ENCODE data around the gene CRISPLD2. TPM values are rescaled to one million over a fixed set of nuclear protein-coding genes. Genes with fewer than 3 reads are reported as not detected.
"Not testable (repeated sequence)": the region's sequence is repeated elsewhere in the genome, so short reads cannot be mapped to it uniquely, and the experiment has no call there.

CRISPLD2 gene
- total RNA-seq, 1 donor from 2014 or later, result 11.8 TPM

- no peak for DNase-seq
These were observed 43.2 kb downstream of the CRISPLD2 start for GRCh38 chr16:84862804-84863480.

GRCh38 chr16:84863481-84863814, 43.7 kb downstream of the CRISPLD2 start:
- no peak for DNase-seq

GRCh38 chr16:84864326-84864955, 44.7 kb downstream of the CRISPLD2 start:
- no peak for DNase-seq

- no peak for DNase-seq
These were observed 47.9 kb downstream of the CRISPLD2 start for GRCh38 chr16:84867696-84868095.

- no peak for DNase-seq
These were observed 48.5 kb downstream of the CRISPLD2 start for GRCh38 chr16:84868328-84868727.

- DNase-seq, result no peak
These were observed 49.2 kb downstream of the CRISPLD2 start for GRCh38 chr16:84868829-84869472.

DNA sequence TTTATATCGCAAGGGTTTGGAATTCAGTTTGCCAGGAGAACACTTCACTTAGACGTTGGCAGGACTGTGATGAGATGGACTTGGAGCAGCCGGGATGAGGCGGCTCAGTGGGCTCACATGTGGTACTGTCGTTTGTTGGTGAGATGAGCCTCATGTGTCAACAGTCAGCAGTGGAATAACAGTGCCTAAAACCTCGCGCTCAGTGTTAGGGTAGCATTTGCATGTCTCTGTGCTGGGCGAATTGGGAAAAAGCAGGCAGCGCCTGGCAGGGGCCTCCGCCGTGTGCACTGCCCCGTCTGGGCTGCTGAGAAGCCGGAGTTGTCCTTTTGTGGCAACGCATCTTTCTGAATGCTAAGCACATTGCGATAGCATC, 49.7 kb downstream of the CRISPLD2 start:
- DNase-seq, result no peak

DNA sequence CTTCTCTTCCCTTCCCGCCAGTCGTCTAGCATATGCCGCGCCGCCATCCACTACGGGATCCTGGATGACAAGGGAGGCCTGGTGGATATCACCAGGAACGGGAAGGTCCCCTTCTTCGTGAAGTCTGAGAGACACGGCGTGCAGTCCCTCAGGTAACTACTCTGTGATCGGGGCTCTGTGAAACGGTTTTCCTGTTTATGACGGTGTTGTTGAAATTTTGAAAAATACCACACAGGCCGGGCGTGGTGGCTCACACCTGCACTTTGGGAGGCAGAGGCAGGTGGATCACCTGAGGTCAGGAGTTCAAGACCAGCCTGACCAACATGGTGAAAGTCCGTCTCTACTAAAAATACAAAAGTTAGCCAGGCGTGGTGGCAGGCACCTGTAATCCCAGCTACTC, 53.2 kb downstream of the CRISPLD2 start:
- not testable (repeated sequence) for DNase-seq

GRCh38 chr16:84874004-84874435, 54.2 kb downstream of the CRISPLD2 start:
- DNase-seq, result no peak

GRCh38 chr16:84874553-84874952, 54.8 kb downstream of the CRISPLD2 start:
- no peak for DNase-seq

- DNase-seq, result no peak
These were observed 55.2 kb downstream of the CRISPLD2 start for GRCh38 chr16:84874983-84875382.

DNA sequence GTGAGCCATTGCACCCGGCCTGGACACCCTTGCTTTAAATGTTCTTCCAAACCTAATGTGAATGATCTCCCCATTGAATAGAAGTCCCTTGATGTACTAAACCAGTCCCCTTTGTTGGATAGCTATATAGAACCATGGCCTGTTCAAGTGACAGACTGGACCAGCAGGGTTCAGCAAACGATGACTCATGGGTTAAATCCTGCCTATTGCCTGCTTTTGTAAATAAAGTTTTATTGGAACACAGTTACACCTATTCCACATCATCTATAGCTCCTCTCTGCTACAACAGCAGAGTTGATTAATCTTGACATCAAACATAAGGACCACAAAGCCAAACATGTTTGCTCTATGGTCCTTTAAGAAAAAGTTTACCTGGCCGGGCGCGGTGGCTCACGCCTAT, 56.1 kb downstream of the CRISPLD2 start:
- no peak for DNase-seq

DNA sequence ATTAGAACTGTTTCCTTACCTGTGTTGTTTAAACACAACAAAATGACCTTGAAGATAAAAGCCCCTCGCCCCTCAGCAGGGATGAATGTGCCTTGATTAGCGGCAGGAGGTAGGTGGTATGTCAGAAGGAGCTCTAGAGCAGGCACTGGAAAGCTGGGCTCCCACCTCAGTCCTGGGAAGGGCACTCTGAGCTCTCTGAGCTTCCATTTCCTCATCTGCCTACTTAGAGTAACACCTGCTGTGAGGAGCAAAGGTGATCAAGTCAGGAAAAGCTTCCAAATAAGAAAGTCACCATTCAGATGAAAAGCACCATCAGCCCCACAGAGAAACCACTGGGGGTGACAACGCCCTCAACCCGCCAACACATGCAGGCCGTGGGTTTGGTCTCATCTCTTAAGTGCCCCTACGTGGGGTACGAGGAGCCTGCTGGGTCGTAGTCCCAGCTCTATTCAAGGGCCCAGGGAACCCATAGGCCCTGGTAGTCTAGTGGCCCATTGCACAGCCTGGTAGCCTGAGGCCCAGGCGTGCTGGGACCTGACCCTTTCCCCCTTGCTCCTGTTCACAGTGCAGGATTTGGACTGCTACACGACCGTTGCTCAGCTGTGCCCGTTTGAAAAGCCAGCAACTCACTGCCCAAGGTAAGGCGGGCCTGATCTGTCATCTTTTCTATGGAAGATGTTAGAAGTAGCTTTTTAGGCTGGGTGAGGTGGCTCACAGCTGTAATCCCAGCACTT, 57.3 kb downstream of the CRISPLD2 start:
- no peak for DNase-seq

DNA sequence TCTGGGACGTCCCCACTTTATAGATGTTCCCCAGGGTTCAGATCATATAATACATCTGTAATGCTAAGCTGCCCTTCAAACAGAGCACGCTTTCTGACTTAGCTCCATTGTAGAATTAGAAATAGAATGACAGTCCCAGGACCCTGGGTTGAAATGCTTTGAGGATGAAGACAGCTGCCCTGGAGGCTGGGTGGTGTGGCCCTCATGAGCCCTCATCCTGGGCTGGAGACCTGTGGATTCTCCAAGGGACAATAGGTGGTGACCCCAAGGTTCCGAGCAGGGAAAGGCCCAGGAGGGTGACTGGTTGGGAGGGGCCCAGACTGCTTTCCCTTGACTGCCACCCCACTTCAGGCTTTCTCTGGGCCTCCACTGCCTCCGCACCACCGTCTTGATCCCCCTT, 59.0 kb downstream of the CRISPLD2 start:
- DNase-seq, result no peak

DNA sequence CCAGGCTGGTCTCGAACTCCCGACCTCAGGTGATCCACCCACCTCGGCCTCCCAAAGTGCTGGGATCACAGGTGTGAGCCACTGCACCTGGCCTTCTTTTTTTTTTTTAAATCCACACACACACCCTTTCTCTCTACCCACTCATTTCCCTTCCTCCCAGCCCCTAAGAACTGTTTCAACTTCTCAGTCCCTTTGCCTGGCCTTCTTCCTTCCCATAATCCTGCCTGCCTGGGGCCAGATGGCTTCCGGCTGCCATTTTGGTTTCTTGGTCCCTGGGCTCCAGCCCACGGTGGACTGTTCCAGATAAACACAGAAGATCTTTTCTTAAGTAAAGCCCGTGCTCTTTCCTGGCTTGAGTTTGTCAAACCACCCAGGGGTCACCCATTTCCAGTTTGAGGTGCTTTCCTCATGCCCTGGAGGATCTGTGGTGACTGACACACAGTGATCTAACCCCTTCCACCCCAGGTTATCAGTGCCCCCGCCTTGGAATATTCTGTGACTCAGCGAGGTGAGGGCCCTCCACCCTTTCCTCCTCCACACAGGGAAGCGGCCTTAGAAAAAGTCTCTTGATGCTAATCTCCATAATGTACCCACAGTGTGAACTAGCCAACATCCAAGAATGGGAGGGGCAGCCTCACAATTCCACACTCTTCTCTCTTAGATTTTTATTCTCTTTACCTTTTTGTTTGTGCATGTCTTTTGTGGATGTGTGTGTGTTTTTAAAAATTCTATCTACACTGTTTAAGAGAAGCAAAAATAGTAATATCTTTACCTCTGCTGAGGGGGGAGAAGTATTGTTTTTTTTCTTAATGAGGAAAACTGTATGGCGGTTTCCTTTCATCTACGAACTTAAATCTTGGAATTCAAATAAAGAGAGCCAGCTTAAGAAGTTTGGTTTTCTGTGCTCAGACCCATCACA, 60.0 kb downstream of the CRISPLD2 start:
- no peak for DNase-seq

GRCh38 chr16:84881702-84882521, 62.1 kb downstream of the CRISPLD2 start:
- peak; percentile 62 for DNase-seq

- DNase-seq, result no peak
These were observed 63.5 kb downstream of the CRISPLD2 start for GRCh38 chr16:84883301-84883700.

DNA sequence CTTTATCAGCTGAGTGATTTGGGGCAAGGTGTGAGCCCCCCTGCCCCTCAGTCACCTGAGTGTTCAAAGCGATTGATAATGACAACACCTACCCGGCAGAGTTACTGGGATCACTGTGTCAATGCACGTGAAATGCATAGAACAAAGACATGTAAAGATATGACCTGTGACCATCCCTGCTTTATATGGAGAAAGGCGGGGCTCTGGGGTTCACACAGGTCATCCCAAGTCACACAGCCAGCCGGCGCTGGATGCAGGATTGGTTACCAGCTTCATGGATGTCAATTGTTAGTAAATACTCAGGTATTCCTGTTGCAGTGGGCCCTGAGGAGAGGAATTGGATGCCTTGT, 64.4 kb downstream of the CRISPLD2 start:
- DNase-seq, result no peak

- no peak for DNase-seq
These were observed 65.0 kb downstream of the CRISPLD2 start for GRCh38 chr16:84884596-84885341.

DNA sequence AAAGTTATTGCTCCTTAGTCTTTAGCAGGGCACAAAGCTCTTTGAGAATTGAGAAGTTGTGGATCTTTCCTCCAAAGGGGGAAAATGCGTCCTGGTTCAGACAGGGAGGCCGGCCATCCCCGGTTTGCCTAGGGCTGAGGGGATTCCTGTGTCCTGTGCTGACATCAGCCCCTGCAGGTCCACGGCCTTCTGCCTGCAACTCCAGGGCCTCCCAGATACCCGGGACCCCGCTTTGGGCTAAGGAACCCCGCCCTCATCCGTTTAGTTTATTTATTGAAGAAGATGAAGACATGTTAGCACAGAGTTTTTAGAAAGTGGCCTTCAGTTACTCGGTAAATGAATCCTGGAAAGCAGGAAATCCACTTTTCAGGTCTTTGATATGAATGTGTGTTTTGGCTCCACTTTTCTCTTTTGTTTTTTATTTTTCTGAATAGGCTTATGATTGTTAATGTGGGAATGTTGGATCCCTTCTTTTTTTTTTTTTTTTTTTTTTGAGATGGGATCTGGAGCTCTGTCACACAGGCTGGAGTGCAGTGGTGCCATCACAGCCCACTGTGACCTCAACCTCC, 65.6 kb downstream of the CRISPLD2 start:
- DNase-seq, result no peak
